GM19455 (cell line): ENCODE measurements around the gene MCM8.
"Not testable (repeated sequence)": the region's sequence is repeated elsewhere in the genome, so short reads cannot be mapped to it uniquely, and the experiment has no call there.

Experiments used
- ATAC-seq: cut with Tn5 transposase; IDR thresholded peaks from one replicate; pipeline ENCODE4 v1.9.1; 2021; ENCODE audit not compliant: unreplicated experiment

The MCM8 gene

DNA sequence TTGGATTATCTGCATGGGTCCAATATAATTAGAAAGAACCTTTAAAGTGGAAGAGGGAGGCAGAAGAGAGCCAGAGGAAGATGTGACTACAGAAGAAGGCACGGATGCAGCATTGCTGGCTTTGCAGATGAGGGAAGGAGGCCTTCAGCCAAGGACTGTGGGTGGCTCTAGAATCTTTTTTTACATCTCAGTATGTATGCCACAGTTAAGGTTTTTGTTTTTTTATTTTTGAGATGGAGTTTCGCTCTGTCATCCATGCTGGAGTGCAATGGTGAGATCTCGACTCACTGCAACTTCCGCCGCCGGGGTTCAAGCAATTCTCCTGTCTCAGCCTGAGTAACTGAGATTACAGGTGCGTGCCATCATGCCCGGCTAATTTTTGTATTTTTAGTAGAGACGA is 49.3 kb downstream of the MCM8 start:
- no peak for ATAC-seq

DNA sequence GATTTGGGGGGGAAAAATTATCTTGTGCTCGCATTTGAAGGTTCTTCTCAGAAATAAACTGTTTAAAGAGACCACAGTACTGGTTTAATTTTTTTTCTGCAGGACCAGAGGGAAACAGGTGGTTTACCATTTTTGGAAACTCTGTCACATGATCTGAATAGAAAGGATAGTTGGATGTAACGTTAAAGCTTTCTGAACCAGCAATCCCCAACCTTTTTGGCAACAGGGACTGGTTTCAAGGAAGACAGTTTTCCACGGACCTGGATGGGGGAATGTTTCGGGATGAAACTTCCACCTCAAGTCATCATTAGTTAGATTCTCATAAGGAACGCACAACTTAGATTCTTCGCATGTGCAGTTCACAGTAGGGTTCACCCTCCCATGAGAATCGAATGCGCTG is 50.4 kb downstream of the MCM8 start:
- ATAC-seq = no peak

DNA sequence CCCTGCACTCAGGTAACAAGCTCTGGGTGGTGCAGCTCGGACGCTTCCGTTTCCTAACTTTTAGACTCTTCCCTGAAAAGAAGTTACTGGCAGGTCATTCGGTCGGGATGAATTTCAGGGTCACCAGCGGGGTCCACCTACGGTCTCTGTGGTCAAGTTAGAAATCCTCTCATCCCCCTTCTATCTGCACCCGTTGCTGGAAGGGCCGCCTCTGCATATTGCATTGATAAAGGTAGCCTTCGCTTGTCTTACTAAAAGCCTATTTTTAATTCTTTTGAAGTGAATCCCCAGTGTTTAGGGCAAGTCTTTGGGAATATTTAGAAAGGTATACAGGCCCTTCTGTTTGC is 56.1 kb downstream of the MCM8 start:
- ATAC-seq = no peak

DNA sequence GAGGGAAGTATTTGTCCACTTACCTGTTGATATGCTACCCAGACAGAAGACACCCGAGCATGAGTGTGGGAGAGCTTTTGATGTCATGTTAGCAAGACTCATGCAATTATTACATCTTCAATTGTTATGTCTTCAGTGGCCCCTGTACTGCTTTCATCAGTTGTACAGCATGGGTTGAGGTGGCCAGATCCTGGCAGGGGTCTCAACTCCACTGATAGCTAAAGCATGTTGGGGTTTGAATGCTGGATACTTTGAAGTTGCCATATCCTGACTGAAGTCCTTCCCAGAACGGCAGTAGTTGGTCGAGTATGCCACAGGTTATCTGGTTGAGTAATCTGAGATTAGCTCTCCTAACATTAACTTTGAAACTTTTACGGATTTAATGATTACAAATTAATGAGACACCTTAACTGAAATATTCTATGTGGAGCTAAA is 56.7 kb downstream of the MCM8 start:
- ATAC-seq = no peak

DNA sequence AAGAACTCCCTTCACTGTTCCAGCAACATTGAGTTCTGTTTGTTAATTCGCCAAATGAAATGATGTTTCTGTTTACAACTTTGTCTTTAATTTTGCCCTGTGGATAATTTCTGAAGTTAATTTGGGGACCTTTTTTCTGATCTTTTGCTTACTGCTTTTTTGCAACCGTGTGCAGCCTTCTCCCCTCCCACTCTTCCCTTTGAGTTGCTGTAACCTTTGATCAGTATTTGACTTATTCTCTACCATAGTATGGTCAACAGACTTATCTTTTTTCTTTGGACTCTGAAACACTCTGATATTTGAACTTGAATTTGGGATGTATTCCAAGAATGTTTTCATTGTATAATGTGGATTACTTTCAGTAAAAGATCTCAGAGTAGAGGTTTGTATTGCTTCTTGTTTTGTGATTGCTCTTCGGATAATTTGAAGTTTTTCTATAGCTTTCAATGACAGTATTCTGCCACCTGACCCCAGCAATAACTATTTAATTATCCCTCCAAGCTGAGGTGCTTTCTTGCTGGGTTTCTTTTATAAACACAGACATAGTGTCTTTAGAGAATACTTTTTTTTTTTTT is 57.2 kb downstream of the MCM8 start:
- no peak for ATAC-seq

DNA sequence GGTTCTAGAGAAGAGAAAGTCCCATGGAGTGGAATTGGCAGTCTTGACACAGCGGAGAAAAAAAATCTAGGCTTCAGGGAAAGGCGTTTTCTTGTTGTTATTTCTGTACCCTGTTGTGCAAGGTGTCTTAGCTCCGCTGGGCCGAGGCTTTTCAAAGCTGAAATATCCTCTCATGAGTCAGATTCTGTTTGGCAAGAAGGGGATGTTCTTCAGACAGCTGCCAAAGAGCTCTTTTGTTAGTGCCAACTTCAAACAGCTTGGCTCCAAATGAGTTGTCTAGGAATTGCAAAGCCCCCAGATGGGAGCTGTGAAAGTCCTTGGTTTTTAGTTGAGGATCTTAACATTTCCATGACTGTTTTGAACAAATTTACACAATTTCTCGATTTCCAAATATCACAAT is 57.8 kb downstream of the MCM8 start:
- no peak for ATAC-seq

- no peak for ATAC-seq
These were observed 61.7 kb downstream of the MCM8 start for GRCh38 chr20:6012179-6012578.

- no peak for ATAC-seq
These were observed 63.6 kb downstream of the MCM8 start for GRCh38 chr20:6014017-6014416.

- no peak for ATAC-seq
These were observed 64.5 kb downstream of the MCM8 start for GRCh38 chr20:6014957-6015356.

DNA sequence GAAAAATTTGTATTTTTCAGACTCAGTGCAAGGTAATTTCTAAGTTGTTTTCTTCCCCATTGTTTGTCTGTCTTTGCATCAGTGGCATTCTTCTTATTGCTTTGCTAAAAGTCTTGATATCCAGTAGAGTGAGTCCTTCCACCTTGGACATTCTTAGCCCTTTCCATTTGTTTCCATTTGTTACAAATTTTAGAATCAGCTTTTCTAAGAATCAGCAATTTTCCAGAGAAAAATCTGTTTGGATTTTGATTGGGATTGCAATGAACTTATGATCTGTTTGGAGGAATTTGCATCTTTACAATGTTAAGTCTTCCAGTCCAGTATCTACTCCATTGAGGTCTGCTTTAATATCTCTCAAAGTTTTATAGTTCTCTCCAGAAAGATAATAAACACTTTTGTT is 67.0 kb downstream of the MCM8 start:
- no peak for ATAC-seq

GRCh38 chr20:6017880-6018279 is 67.4 kb downstream of the MCM8 start:
- ATAC-seq = no peak

DNA sequence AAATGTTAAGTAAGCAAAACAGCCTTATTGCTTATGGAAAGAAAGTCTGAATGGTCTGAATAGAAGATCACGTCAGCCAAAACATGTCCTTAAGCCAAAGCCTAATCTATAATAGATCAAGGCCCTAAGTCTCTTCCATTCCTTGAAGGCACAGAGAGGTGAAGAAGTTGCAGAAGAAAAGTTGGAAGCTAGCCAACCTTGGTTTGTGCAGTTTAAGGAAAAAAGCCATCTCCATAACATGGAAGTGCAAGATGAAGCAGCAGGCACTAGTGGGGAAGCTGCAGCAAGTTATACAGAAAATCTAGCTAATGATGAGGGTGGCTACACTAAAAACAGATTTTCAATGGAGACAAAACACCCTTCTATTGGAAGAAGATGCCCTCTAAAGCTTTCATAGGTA is 74.3 kb downstream of the MCM8 start:
- no peak for ATAC-seq

- ATAC-seq = no peak
These were observed 75.6 kb downstream of the MCM8 start for GRCh38 chr20:6026051-6026450.

GRCh38 chr20:6028818-6029217 is 78.4 kb downstream of the MCM8 start:
- no peak for ATAC-seq

DNA sequence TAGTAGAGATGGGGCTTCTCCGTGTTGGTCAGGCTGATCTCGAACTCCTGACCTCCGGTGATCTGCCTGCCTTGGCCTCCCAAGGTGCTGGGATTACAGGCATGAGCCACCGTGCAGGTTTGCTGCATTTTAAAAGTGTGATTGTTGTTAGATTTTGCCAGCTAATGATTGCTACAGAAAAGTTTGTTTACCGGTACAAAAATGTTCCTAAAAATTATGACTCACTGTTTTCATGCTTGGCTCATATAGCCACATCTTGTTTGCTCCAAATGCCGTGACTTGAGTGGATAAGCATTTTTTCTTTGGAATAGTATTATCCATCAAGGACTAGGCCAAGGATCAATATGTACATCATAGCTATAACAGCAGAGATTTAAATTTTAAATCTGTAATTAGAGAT is 79.1 kb downstream of the MCM8 start:
- no peak for ATAC-seq

DNA sequence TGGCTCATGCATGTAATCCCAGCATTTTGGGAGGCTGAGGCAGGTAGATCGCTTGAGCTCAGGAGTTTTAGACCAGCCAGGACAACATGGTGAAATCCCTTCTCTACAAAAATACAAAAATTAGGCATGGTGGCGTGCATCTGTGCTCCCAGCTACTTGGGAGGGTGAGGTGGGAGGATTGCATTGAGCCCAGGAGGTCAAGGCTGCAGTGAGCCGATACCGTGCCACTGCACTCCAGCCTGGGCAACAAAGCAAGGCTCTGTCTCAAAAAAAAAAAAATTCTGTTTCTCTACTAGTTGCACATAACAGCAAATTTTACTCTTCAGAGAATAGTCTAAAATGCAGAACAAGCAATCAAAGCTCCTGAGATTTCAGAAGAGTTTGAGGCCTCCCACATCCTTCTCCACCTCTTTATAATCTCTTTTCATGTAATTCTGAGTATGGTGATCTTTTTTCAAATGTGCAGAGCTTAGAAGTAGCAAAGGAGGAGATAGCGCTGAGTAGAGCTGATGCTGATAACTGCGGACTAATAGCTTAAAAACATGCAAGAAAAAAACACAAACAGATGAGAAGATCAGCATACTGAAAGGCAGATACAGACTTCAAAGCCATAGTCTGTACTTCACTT is 80.1 kb downstream of the MCM8 start:
- no peak for ATAC-seq

GRCh38 chr20:6032907-6033306 is 82.5 kb downstream of the MCM8 start:
- not testable (repeated sequence) for ATAC-seq

DNA sequence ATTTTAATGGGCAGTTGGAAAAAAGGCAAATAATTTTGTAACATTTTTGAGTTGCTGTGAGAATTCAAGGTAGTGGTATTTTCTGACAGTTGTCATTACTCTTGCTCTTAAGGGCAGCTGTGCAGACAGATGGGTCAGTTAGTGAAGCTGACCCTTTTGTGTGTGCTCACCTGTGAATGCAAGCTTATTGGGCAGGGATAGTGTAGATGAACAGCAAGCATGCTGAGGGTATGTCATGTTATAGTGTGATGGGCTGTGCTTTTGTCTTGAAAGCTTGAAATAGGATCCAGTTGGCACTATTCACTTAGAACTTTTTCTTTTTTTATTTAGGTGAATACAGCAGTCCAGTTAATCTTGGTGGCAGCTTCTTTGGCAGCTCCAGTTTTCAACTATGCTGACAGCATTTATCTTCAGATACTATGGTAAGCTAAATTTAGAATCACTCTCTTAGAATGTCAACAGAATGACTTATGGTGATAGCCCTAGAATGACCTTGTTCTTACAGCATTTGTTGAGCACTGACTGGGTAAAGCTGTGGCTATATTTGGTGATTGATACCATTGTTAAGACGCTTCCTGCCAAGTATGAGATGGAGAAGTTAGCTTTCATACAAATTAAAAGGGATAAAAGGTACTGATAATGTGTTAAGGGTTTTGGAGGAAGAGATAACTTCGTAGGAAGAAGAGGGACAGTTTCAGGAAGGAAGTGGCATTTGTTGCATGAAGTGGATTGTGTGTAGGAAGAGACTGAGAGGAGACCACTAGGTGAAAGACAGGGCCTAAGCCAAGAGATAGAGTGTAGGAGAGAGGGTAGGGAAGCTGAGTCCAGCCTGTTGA is 83.9 kb downstream of the MCM8 start:
- ATAC-seq = no peak

GRCh38 chr20:6036213-6036612 is 85.8 kb downstream of the MCM8 start:
- no peak for ATAC-seq

- no peak for ATAC-seq
These were observed 86.6 kb downstream of the MCM8 start for GRCh38 chr20:6037082-6037481.

GRCh38 chr20:6038256-6038655 is 87.8 kb downstream of the MCM8 start:
- ATAC-seq = no peak

GRCh38 chr20:6039766-6040165 is 89.3 kb downstream of the MCM8 start:
- no peak for ATAC-seq
